Lower lobe of right lung (tissue), 2 donors: ENCODE data around the gene EYA4. TPM values are rescaled to one million over a fixed set of nuclear protein-coding genes. Genes with fewer than 3 reads are reported as not detected.

Experiments used
- ATAC-seq, 2 donors: fragments of 200-7000 bp; cut with Tn5 transposase; one replicate each; pipeline ENCODE4 v1.9.1; 2020 to 2022; ENCODE audit warnings: mild to moderate bottlenecking in 2 of 2, moderate library complexity in 2 of 2
- DNase-seq: peaks from one replicate; pipeline ENCODE4 v3.0.0-alpha.2; 2020
- H3K27ac ChIP-seq: fragments of 200-600 bp; one replicate; pipeline ENCODE4 v1.8.0; 2022
- H3K27me3 ChIP-seq: fragments of 200-600 bp; one replicate; pipeline ENCODE4 v1.8.0; 2022; ENCODE audit warnings: low read depth
- H3K36me3 ChIP-seq: fragments of 200-600 bp; one replicate; pipeline ENCODE4 v1.8.0; 2022; ENCODE audit warnings: mild to moderate bottlenecking
- H3K4me1 ChIP-seq: fragments of 200-600 bp; one replicate; pipeline ENCODE4 v1.8.0; 2022
- H3K4me3 ChIP-seq: fragments of 200-600 bp; one replicate; pipeline ENCODE4 v1.8.0; 2022; ENCODE audit warnings: mild to moderate bottlenecking
- H3K9me3 ChIP-seq: fragments of 200-600 bp; one replicate; pipeline ENCODE4 v1.8.0; 2022
- CTCF ChIP-seq: fragments of 200-600 bp; IDR thresholded peaks from one replicate; pipeline ENCODE4 v1.8.0; 2022; ENCODE audit warnings: antibody characterized with exemption, mild to moderate bottlenecking
- intact Hi-C: fragments of 100-400 bp; cut with DNase I; formaldehyde crosslinking; loops from one replicate; pipeline ENCODE4 v1.11.0; 2022
- total RNA-seq: library from RNA; stranded (reverse); fragmentation: NEBNext Ultra II Directional; extraction: Animal tissue kit (Norgen Biotek cat#: 25700); gene quantifications from one replicate; pipeline ENCODE4 v1.2.1, GENCODE V29; 2021
- donor health status: DM: no; HTN: yes; CAD: no; lungs with severe emphysema.

The EYA4 gene
- total RNA-seq, 1 donor from 2014 or later: 2.6 TPM

GRCh38 chr6:133404151-133404550 is 163.0 kb downstream of the EYA4 start:
- intact Hi-C loops: no loop called here
- Histone ChIP-seq H3K4me1 (no peaks in the 10 kb centered on the region), H3K36me3 (no peaks in the 10 kb centered on the region), H3K27me3 (no peaks in the 10 kb centered on the region), H3K4me3 (no peak overlapping the region), H3K9me3 (no peaks in the 10 kb centered on the region), H3K27ac (no peak overlapping the region)
- no peak for ATAC-seq
- no peak for TF ChIP-seq CTCF
- DNase-seq: no peak

- Histone ChIP-seq H3K4me3 (no peak overlapping the region), H3K27ac (no peak overlapping the region), H3K27me3 (no peaks in the 10 kb centered on the region), H3K9me3 (no peaks in the 10 kb centered on the region), H3K36me3 (no peaks in the 10 kb centered on the region), H3K4me1 (no peaks in the 10 kb centered on the region)
- intact Hi-C loops: no loop called here
- DNase-seq (no peak), ATAC-seq (no peak)
- TF ChIP-seq CTCF: no peak
Measured at GRCh38 chr6:133404728-133405127, 163.6 kb downstream of the EYA4 start.

- Histone ChIP-seq H3K4me3 (no peak overlapping the region), H3K4me1 (no peaks in the 10 kb centered on the region), H3K27ac (no peak overlapping the region), H3K36me3 (no peaks in the 10 kb centered on the region), H3K9me3 (no peaks in the 10 kb centered on the region), H3K27me3 (no peaks in the 10 kb centered on the region)
- intact Hi-C loops: no loop called here
- TF ChIP-seq CTCF: no peak
- ATAC-seq (no peak), DNase-seq (no peak)
Measured at GRCh38 chr6:133407320-133408100, 166.4 kb downstream of the EYA4 start.

GRCh38 chr6:133408132-133408531 is 167.0 kb downstream of the EYA4 start:
- no peaks in the 10 kb centered on the region for H3K9me3 ChIP-seq
- intact Hi-C loops: no loop called here
- ATAC-seq (no peak), DNase-seq (no peak)
- no peak for TF ChIP-seq CTCF
- H3K4me1 ChIP-seq: no peaks in the 10 kb centered on the region
- no peaks in the 10 kb centered on the region for H3K27me3 ChIP-seq
- no peaks in the 10 kb centered on the region for H3K36me3 ChIP-seq
- no peak overlapping the region for H3K4me3 ChIP-seq
- H3K27ac ChIP-seq: no peak overlapping the region

GRCh38 chr6:133408543-133408942 is 167.4 kb downstream of the EYA4 start:
- no peak for ATAC-seq
- TF ChIP-seq CTCF: no peak

More at GRCh38 chr6:133408543-133408942, 167.4 kb downstream of the EYA4 start:
- no peaks in the 10 kb centered on the region for H3K36me3 ChIP-seq
- no peak for DNase-seq
- H3K4me1 ChIP-seq: no peaks in the 10 kb centered on the region
- no peaks in the 10 kb centered on the region for H3K9me3 ChIP-seq
- no peak overlapping the region for H3K4me3 ChIP-seq
- no peak overlapping the region for H3K27ac ChIP-seq
- intact Hi-C loops: no loop called here
- H3K27me3 ChIP-seq: no peaks in the 10 kb centered on the region
